ENCODE data around the gene KLHL6. TPM values are rescaled to one million over a fixed set of nuclear protein-coding genes. Genes with fewer than 3 reads are reported as not detected.
"Not testable (repeated sequence)": the region's sequence is repeated elsewhere in the genome, so short reads cannot be mapped to it uniquely, and the experiment has no call there.

KLHL6 gene
- total and polyA plus RNA-seq, 12 donors = 0.47 to 5.1 (median 0.89) TPM

DNA sequence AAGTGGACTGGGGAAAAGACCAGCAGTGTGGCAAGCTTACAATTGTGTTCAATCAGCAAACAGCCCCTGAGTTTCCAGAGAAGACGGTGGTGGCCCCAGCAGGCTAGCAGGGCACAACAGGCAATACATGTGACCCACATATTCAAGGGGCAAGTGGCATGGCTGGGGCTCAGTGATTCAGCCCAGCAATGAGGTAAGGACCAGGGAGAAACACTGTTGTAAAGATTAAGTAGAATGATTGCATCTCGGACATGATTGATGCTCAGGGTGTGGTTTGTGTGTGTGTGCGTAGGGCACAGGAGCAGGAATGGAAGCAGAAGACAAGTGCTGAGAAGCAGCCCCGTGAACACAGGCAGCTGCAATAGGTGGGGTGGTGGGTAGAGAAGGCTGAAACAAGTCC is 37.9 kb downstream of the KLHL6 start:
- intact Hi-C loops (cut with DNase I) = no loop called here
- H3K4me1 ChIP-seq = peaks cover 0 to 41% (median 6%) of the 10 kb centered on the region in 9 donors
- TF ChIP-seq, protein P1, sequence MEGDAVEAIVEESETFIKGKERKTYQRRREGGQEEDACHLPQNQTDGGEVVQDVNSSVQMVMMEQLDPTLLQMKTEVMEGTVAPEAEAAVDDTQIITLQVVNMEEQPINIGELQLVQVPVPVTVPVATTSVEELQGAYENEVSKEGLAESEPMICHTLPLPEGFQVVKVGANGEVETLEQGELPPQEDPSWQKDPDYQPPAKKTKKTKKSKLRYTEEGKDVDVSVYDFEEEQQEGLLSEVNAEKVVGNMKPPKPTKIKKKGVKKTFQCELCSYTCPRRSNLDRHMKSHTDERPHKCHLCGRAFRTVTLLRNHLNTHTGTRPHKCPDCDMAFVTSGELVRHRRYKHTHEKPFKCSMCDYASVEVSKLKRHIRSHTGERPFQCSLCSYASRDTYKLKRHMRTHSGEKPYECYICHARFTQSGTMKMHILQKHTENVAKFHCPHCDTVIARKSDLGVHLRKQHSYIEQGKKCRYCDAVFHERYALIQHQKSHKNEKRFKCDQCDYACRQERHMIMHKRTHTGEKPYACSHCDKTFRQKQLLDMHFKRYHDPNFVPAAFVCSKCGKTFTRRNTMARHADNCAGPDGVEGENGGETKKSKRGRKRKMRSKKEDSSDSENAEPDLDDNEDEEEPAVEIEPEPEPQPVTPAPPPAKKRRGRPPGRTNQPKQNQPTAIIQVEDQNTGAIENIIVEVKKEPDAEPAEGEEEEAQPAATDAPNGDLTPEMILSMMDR (IDR thresholded peaks at IDR 0.05) = no peak
- no peak for DNase-seq
- no peaks in the 10 kb centered on the region for H3K27me3 ChIP-seq
- H3K36me3 ChIP-seq = peaks cover 0 to 9% (median 0%) of the 10 kb centered on the region in 9 donors
- no peak overlapping the region for H3K4me3 ChIP-seq
- H3K27ac ChIP-seq = no peak overlapping the region
- H3K9me3 ChIP-seq = no peaks in the 10 kb centered on the region
- 90 to 95% methylated on average over 4 of the region's 4 CpGs for WGBS, 2 donors
- no peak for ATAC-seq

DNA sequence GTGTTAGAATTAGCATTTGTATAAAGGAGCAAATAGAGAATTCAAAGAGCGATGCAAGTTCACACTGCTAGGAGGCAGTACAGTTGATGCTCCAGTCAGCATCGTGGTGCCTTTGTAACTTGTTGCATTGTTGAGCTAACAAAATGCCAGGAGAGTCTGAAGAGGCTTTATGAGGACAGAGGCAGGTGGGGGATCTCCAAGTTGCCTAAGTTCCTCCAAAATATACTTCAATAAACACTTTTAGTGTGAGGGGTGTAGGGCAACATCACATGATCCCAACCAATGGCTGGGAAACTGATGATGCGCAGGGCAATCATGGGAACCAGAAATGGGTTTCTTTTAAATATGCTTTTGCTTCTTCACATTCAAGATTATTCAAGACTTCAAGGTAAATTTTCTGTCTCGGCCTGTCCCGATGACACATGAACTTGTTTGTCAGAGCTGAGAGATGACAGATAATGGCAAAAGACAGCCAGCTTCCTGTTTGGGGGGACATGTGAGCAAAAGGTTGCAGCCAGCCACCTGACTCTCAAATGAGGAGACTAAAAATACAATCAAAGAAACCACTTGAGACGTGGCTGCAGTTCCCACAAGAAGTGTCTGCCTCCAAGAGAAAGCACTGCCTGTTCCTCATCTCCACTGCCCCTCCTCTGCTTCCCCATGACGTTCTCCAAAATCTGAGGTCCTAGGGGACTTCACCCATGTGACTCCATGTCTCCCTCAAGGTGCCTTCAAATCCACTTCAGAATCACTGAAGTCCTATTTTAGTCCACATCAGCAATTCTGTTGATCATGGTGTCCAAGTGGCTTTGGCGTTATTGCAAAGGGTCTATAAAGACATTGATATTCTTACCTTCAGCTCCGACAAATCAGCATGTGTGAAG is 39.3 kb downstream of the KLHL6 start:
- Histone ChIP-seq H3K27me3 (no peaks in the 10 kb centered on the region), H3K4me1 (peaks cover 7 to 55% (median 12%) of the 10 kb centered on the region in 9 donors), H3K27ac (peak overlapping the region in 1 of 10 donors; percentile 67), H3K36me3 (peaks cover 0 to 1% (median 0%) of the 10 kb centered on the region in 9 donors), H3K9me3 (no peaks in the 10 kb centered on the region), H3K4me3 (no peak overlapping the region)
- WGBS, 2 donors = 59 to 64% methylated on average over 9 of the region's 9 CpGs
- intact Hi-C loops (cut with DNase I) = no loop called here
- peak in 3 of 8 donors; percentile 16 to 59 (median 46) for ATAC-seq
- DNase-seq = no peak
- TF ChIP-seq, protein P1 (IDR thresholded peaks at IDR 0.05) = no peak

- intact Hi-C loops (cut with DNase I) = no loop called here
- Histone ChIP-seq H3K27me3 (no peaks in the 10 kb centered on the region), H3K27ac (no peak overlapping the region), H3K4me3 (no peak overlapping the region), H3K36me3 (no peaks in the 10 kb centered on the region), H3K4me1 (peaks cover 11 to 64% (median 14%) of the 10 kb centered on the region in 9 donors), H3K9me3 (no peaks in the 10 kb centered on the region)
- TF ChIP-seq, protein P1 (IDR thresholded peaks at IDR 0.05) = peak in 1 of 9 donors; percentile 15
- no peak for DNase-seq
- 69 to 80% methylated on average over 6 of the region's 6 CpGs for WGBS, 2 donors
- peak in 2 of 8 donors; percentile 15 to 53 for ATAC-seq
Observed at GRCh38 chr3:183514021-183514420, 41.5 kb downstream of the KLHL6 start.

DNA sequence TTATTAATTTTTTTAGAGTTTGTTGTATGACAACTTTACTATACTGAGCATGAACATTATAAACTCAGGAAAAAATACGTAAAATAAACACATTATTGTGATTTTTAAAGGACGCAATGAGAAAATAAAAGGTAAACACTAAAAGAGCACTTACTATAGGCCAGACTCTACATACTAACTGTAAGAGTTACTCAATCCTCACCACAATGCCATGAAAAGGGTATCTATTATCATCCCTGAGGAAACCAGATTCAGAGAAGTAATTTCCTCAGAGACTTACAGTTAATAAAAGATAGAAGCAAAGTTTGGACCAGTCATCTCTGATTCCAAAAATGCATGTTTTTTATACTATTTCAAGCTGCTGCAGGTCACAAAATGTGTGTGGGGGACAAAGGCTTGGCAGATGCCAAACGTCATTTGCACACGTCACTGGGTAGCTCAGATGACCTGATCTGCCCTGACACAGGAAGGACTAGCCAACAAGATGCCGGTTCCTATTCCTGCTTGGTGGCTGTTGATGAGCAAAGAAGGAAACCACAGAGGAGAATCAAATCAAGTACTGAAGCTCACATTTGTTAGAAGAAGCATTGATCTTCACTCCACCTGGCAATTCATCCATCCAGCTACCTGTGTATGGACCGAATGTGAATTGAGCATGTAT is 42.3 kb downstream of the KLHL6 start:
- intact Hi-C loops (cut with DNase I) = no loop called here
- no peaks in the 10 kb centered on the region for H3K9me3 ChIP-seq
- H3K27ac ChIP-seq = peak overlapping the region in 1 of 10 donors; percentile 40
- H3K27me3 ChIP-seq = no peaks in the 10 kb centered on the region
- ATAC-seq (peak in 6 of 8 donors; percentile 49 to 72 (median 61)), DNase-seq (peak in 1 of 2 donors; percentile 17)
- TF ChIP-seq, protein P1 (IDR thresholded peaks at IDR 0.05) = no peak
- 62 to 65% methylated on average over 6 of the region's 6 CpGs for WGBS, 2 donors
- H3K4me1 ChIP-seq = peaks cover 11 to 69% (median 14%) of the 10 kb centered on the region in 9 donors
- H3K36me3 ChIP-seq = no peaks in the 10 kb centered on the region
- no peak overlapping the region for H3K4me3 ChIP-seq

DNA sequence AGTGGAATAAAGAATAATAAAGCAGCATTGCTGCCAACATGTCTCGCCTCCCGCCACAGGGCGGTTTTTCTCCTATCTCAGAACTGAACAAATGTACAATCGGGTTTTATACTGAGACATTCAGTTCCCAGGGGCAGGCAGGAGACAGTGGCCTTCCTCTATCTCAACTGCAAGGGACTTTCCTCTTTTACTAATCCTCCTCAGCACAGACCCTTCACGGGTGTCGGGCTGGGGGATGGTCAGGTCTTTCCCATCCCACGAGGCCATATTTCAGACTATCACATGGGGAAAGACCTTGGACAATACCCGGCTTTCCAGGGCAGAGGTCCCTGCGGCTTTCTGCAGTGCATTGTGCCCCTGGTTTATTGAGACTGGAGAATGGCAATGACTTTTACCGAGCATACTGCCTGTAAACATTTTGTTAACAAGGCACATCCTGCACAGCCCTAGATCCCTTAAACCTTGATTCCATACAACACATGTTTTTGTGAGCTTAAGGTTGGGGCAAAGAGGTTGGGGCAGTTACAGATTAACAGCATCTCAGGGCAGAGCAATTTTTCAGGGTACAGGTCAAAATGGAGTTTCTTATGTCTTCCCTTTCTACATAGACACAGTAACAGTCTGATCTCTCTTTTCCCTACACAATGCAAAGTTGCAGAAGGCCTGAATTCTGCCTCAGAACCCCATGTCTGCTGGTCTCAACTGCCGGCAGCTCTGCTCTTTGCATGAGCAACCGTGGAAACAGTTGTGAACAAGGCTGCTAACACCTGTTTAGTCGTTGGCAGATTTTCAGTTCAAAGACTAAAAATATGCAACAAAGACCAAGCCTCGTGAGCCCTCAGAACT is 44.0 kb downstream of the KLHL6 start:
- H3K36me3 ChIP-seq; H3K4me3 ChIP-seq; H3K27me3 ChIP-seq; H3K9me3 ChIP-seq; DNase-seq; intact Hi-C loops (cut with DNase I): not testable (repeated sequence)
- H3K27ac ChIP-seq = peak overlapping the region in 5 of 10 donors; percentile 5 to 64 (median 28)
- peaks cover 11 to 63% (median 14%) of the 10 kb centered on the region in 9 donors for H3K4me1 ChIP-seq
- WGBS, 2 donors = 42 to 45% methylated on average over 14 of the region's 14 CpGs
- ATAC-seq = peak in 1 of 8 donors; percentile 27
